H9 (cell line): Measurements from ENCODE around the gene BRD1. TPM values are rescaled to one million over a fixed set of nuclear protein-coding genes. Genes with fewer than 3 reads are reported as not detected.

Experiments used
- DNase-seq: peaks from one replicate; pipeline ENCODE4 v3.0.0-alpha.2; 2017
- H2AFZ ChIP-seq: one replicate; pipeline ENCODE4 v1.6.1; 2013; ENCODE audit warnings: mild to moderate bottlenecking, low read length, control low read depth, moderate library complexity
- H2AK5ac ChIP-seq: 2 replicates; pipeline ENCODE4 v1.6.1; 2013; ENCODE audit warnings: low read length, control low read depth, mixed read lengths; ENCODE audit not compliant: insufficient read length
- H2BK120ac ChIP-seq: one replicate; pipeline ENCODE4 v1.6.1; 2013; ENCODE audit warnings: low read depth, mild to moderate bottlenecking, low read length, control low read depth, inconsistent platforms; ENCODE audit not compliant: poor library complexity, severe bottlenecking
- H2BK12ac ChIP-seq: 2 replicates; pipeline ENCODE4 v1.6.1; 2013; ENCODE audit warnings: low read length, control low read depth, mixed read lengths, low read depth; ENCODE audit not compliant: insufficient read length
- H2BK15ac ChIP-seq: 2 replicates; pipeline ENCODE4 v1.6.1; 2013; ENCODE audit warnings: low read depth, low read length, control low read depth
- H2BK20ac ChIP-seq: one replicate; pipeline ENCODE4 v1.6.1; 2013; ENCODE audit warnings: low read depth, mild to moderate bottlenecking, low read length, control low read depth, inconsistent platforms; ENCODE audit not compliant: poor library complexity, severe bottlenecking
- H2BK5ac ChIP-seq: 2 replicates; pipeline ENCODE4 v1.6.1; 2013; ENCODE audit warnings: low read length, control low read depth, mixed read lengths; ENCODE audit not compliant: insufficient read length
- H3K14ac ChIP-seq: 2 replicates; pipeline ENCODE4 v1.6.1; 2013; ENCODE audit warnings: low read length, control low read depth; ENCODE audit not compliant: insufficient read depth
- H3K18ac ChIP-seq: 2 replicates; pipeline ENCODE4 v1.6.1; 2013; ENCODE audit warnings: low read depth, mild to moderate bottlenecking, mixed read lengths, low read length, control low read depth; ENCODE audit not compliant: insufficient read length
- H3K23ac ChIP-seq: 2 replicates; pipeline ENCODE4 v1.6.1; 2013; ENCODE audit warnings: low read length, control low read depth, mixed read lengths, low read depth; ENCODE audit not compliant: insufficient read length
- H3K23me2 ChIP-seq: 2 replicates; pipeline ENCODE4 v1.6.1; 2013; ENCODE audit warnings: low read depth, mild to moderate bottlenecking, mixed read lengths, low read length, control low read depth; ENCODE audit not compliant: insufficient read length, poor library complexity, severe bottlenecking
- H3K27ac ChIP-seq: 2 replicates; pipeline ENCODE4 v1.5.1; 2013; ENCODE audit warnings: low read length, control low read depth, mixed read lengths, low read depth; ENCODE audit not compliant: insufficient read length
- H3K27me3 ChIP-seq: 2 replicates; pipeline ENCODE4 v1.6.1; 2013; ENCODE audit warnings: low read length, control low read depth, inconsistent platforms; ENCODE audit not compliant: insufficient read depth
- H3K4ac ChIP-seq: 2 replicates; pipeline ENCODE4 v1.6.1; 2013; ENCODE audit warnings: low read depth, mild to moderate bottlenecking, control low read depth, inconsistent platforms, low read length, moderate library complexity
- H3K4me1 ChIP-seq: 2 replicates; pipeline ENCODE4 v1.6.1; 2013; ENCODE audit warnings: low read length, control low read depth, inconsistent platforms; ENCODE audit not compliant: insufficient read depth
- H3K4me2 ChIP-seq: 2 replicates; pipeline ENCODE4 v1.6.1; 2013; ENCODE audit warnings: low read length, control low read depth, mixed read lengths; ENCODE audit not compliant: insufficient read length, insufficient read depth
- H3K56ac ChIP-seq: 2 replicates; pipeline ENCODE4 v1.6.1; 2013; ENCODE audit warnings: low read depth, mild to moderate bottlenecking, mixed read lengths, low read length, control low read depth; ENCODE audit not compliant: insufficient read length
- H3K79me1 ChIP-seq: 2 replicates; pipeline ENCODE4 v1.6.1; 2013; ENCODE audit warnings: low read depth, mild to moderate bottlenecking, moderate library complexity, low read length, control low read depth, inconsistent platforms; ENCODE audit not compliant: insufficient read depth, poor library complexity, severe bottlenecking
- H3K79me2 ChIP-seq: 2 replicates; pipeline ENCODE4 v1.6.1; 2013; ENCODE audit warnings: low read length, control low read depth, inconsistent platforms; ENCODE audit not compliant: insufficient read depth
- H3K9ac ChIP-seq: 2 replicates; pipeline ENCODE4 v1.6.1; 2013; ENCODE audit warnings: low read length, control low read depth, mixed read lengths; ENCODE audit not compliant: insufficient read length; ENCODE audit errors: extremely low read depth
- H3K9me3 ChIP-seq: one replicate; pipeline ENCODE4 v1.6.1; 2013; ENCODE audit warnings: low read depth, low read length, inconsistent platforms; ENCODE audit not compliant: control insufficient read depth
- H3T11ph ChIP-seq: one replicate; pipeline ENCODE4 v1.6.1; 2013; ENCODE audit warnings: mild to moderate bottlenecking, low read length, control low read depth, inconsistent platforms
- H4K20me1 ChIP-seq: one replicate; pipeline ENCODE4 v1.6.1; 2013; ENCODE audit not compliant: control insufficient read depth, insufficient read length, insufficient read depth
- H4K5ac ChIP-seq: 2 replicates; pipeline ENCODE4 v1.6.1; 2013; ENCODE audit warnings: low read depth, mild to moderate bottlenecking, mixed read lengths, low read length, control low read depth; ENCODE audit not compliant: insufficient read length
- H4K8ac ChIP-seq: replicated peaks from 2 replicates; pipeline ENCODE4 v1.6.1; 2013; ENCODE audit warnings: low read length, control low read depth, mixed read lengths, low read depth; ENCODE audit not compliant: insufficient read length
- H4K91ac ChIP-seq: 2 replicates; pipeline ENCODE4 v1.6.1; 2013; ENCODE audit warnings: low read depth, mild to moderate bottlenecking, moderate library complexity, mixed read lengths, low read length, control low read depth; ENCODE audit not compliant: insufficient read length
- H3K27ac Mint-ChIP-seq, 3 experiments: 2 replicates in 2 of 3; 3 replicates in 1 of 3; pipeline ENCODE4 v1.8.0; 2020 to 2021; ENCODE audit warnings: mixed read lengths in 3 of 3, mild to moderate bottlenecking in 1 of 3, moderate library complexity in 1 of 3
- H3K27me3 Mint-ChIP-seq: 2 replicates; pipeline ENCODE4 v1.8.0; 2021; ENCODE audit warnings: low read depth, mild to moderate bottlenecking, moderate library complexity, mixed read lengths
- H3K36me3 Mint-ChIP-seq, 3 experiments: 2 replicates in 2 of 3; 3 replicates in 1 of 3; pipeline ENCODE4 v1.8.0; 2020 to 2021; ENCODE audit warnings: low read depth in 3 of 3, mixed read lengths in 3 of 3; ENCODE audit not compliant: insufficient read depth in 1 of 3
- H3K4me1 Mint-ChIP-seq, 2 experiments: 2 replicates each; pipeline ENCODE4 v1.8.0; 2020; ENCODE audit warnings: mixed read lengths in 2 of 2
- H3K4me3 Mint-ChIP-seq, 2 experiments: 2 replicates in 1 of 2; 3 replicates in 1 of 2; pipeline ENCODE4 v1.8.0; 2020 to 2021; ENCODE audit warnings: mild to moderate bottlenecking in 2 of 2, mixed read lengths in 2 of 2, moderate library complexity in 1 of 2
- H3K9me3 Mint-ChIP-seq, 2 experiments: 2 replicates in 1 of 2; 3 replicates in 1 of 2; pipeline ENCODE4 v1.8.0; 2020; ENCODE audit warnings: mild to moderate bottlenecking in 2 of 2, mixed read lengths in 2 of 2, moderate library complexity in 1 of 2
- WGBS: extraction: QIAGEN DNeasy Blood & Tissue Kit; methylation state at CpG from one replicate; pipeline ENCODE4 v1.1.7; 2013; ENCODE audit warnings: missing lambda C conversion rate, low lambda C conversion rate, mixed read lengths; ENCODE audit not compliant: insufficient read length; ENCODE audit errors: extremely low coverage; 5-methylcytosine and 5-hydroxymethylcytosine counted together
- total RNA-seq: library from RNA; stranded (reverse); gene quantifications from 2 replicates; pipeline ENCODE4 v1.2.1, GENCODE V29; 2021
- TF ChIP-seq, protein P1 (sequence below): fragments of 200-600 bp; sonication (generic); conservative IDR thresholded peaks from 3 replicates; pipeline ENCODE4 v1.8.0; 2021; ENCODE audit warnings: antibody characterized with exemption, mild to moderate bottlenecking

The BRD1 gene
- total RNA-seq, 1 experiment from 2014 or later = 51.3 TPM

DNA sequence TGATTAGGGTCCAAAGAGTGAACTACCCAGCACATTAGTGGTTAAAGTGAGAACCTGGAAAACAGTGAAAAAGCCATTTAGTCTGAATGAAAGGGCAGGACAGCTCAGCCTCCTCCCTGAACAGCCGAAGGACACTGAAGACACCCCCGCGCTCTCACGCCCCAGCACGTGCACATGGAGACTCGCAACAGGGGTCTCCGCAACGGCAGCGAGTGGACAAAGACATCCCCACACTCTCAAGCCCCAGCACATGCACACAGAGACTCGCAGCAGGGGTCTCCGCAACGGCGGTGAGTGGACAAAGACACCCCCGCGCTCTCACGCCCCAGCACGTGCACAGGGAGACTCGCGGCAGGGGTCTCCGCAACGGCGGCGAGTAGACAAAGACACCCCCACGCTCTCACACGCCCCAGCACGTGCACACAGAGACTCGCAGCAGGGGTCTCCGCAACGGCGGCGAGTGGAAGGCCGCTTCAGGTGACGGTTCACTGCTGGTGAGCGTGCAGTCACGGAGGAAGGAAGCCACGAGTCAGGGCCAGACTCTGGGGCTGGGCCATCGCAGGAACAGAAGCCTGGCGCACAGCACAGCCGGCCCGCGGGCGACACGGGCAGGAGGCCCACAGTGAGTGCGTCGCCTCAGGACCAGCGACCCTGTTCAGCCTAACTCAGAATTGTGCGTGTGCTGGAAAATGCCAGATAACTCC is 43.6 kb downstream of the BRD1 start:
- H2AFZ ChIP-seq = no peak overlapping the region
- H2BK5ac ChIP-seq = no peak overlapping the region
- Mint-ChIP-seq H3K4me3 (no peak overlapping the region), H3K9me3 (no peaks in the 10 kb centered on the region), H3K27me3 (no peaks in the 10 kb centered on the region), H3K36me3 (peaks cover 17 to 61% (median 52%) of the 10 kb centered on the region in 3 experiments; a peak in 6 of 7 replicates), H3K4me1 (peaks cover 10 to 15% of the 10 kb centered on the region in 2 experiments), H3K27ac (peak overlapping the region in 2 of 3 experiments; percentile 25 to 60; a peak in 4 of 7 replicates)
- no peak overlapping the region for H2BK12ac ChIP-seq
- H3T11ph ChIP-seq = no peak overlapping the region
- no peaks in the 10 kb centered on the region for H3K23me2 ChIP-seq
- no peak overlapping the region for H2BK120ac ChIP-seq
- no peaks in the 10 kb centered on the region for H3K9me3 ChIP-seq
- no peak overlapping the region for H4K5ac ChIP-seq
- no peaks in the 10 kb centered on the region for H4K20me1 ChIP-seq
- H2BK15ac ChIP-seq = no peak overlapping the region
- peaks cover 6% of the 10 kb centered on the region; the same call in 1 of the 2 replicates for H3K79me2 ChIP-seq
- no peaks in the 10 kb centered on the region for H3K4me1 ChIP-seq
- no peaks in the 10 kb centered on the region for H3K27me3 ChIP-seq
- H3K56ac ChIP-seq = no peak overlapping the region
- no peak overlapping the region for H3K9ac ChIP-seq
- H3K4ac ChIP-seq = no peak overlapping the region
- no CpG with 5 or more reads among the region's 47 CpGs for WGBS
- H2BK20ac ChIP-seq = no peak overlapping the region
- no peak overlapping the region for H3K4me2 ChIP-seq
- H3K23ac ChIP-seq = no peak overlapping the region
- H4K91ac ChIP-seq = no peak overlapping the region
- no peak overlapping the region for H2AK5ac ChIP-seq
- no peak overlapping the region for H3K14ac ChIP-seq
- no peak overlapping the region for H3K18ac ChIP-seq
- no peak overlapping the region for H3K27ac ChIP-seq
- DNase-seq = no peak
- no peaks in the 10 kb centered on the region for H3K79me1 ChIP-seq
- no peak overlapping the region for H4K8ac ChIP-seq
- TF ChIP-seq, protein P1, sequence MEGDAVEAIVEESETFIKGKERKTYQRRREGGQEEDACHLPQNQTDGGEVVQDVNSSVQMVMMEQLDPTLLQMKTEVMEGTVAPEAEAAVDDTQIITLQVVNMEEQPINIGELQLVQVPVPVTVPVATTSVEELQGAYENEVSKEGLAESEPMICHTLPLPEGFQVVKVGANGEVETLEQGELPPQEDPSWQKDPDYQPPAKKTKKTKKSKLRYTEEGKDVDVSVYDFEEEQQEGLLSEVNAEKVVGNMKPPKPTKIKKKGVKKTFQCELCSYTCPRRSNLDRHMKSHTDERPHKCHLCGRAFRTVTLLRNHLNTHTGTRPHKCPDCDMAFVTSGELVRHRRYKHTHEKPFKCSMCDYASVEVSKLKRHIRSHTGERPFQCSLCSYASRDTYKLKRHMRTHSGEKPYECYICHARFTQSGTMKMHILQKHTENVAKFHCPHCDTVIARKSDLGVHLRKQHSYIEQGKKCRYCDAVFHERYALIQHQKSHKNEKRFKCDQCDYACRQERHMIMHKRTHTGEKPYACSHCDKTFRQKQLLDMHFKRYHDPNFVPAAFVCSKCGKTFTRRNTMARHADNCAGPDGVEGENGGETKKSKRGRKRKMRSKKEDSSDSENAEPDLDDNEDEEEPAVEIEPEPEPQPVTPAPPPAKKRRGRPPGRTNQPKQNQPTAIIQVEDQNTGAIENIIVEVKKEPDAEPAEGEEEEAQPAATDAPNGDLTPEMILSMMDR = no peak
